ENCODE measurements around the gene C12orf75.

DNA sequence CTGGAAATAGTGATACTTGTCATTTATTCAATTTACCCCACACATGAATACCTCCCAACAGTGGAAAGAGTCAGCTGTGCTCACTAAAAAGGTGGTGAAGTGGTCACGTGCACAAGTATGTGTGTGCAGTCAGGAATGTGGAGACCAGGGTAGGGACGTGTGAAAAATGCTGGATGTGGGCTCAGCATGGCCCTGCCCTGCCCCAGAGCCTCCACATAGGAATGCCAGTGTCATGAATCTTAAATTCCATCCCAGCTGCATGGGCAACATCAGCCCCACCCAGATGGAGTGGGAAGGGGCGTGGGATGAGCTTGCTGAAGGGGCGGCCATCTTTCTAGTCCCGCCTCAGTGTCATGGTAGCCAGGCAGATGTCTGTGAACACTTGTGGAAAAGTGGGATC lies 87.7 kb downstream of the C12orf75 start:
- TF ChIP-seq, protein P1, sequence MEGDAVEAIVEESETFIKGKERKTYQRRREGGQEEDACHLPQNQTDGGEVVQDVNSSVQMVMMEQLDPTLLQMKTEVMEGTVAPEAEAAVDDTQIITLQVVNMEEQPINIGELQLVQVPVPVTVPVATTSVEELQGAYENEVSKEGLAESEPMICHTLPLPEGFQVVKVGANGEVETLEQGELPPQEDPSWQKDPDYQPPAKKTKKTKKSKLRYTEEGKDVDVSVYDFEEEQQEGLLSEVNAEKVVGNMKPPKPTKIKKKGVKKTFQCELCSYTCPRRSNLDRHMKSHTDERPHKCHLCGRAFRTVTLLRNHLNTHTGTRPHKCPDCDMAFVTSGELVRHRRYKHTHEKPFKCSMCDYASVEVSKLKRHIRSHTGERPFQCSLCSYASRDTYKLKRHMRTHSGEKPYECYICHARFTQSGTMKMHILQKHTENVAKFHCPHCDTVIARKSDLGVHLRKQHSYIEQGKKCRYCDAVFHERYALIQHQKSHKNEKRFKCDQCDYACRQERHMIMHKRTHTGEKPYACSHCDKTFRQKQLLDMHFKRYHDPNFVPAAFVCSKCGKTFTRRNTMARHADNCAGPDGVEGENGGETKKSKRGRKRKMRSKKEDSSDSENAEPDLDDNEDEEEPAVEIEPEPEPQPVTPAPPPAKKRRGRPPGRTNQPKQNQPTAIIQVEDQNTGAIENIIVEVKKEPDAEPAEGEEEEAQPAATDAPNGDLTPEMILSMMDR (IDR thresholded peaks at IDR 0.05) = no peak
- no peak for TF ChIP-seq POLR2A (IDR thresholded peaks at IDR 0.05)

All from adrenal gland (tissue), 5 donors.